ENCODE measurements around the gene CD247. TPM values are rescaled to one million over a fixed set of nuclear protein-coding genes. Genes with fewer than 3 reads are reported as not detected.

CD247 gene
- total and polyA plus RNA-seq, 9 of the 15 experiments (the other 6 are each of a cell fraction or from before 2014, with no cell fraction given): 0.08 to 0.42 (median 0.28) TPM; not detected in 5

DNA sequence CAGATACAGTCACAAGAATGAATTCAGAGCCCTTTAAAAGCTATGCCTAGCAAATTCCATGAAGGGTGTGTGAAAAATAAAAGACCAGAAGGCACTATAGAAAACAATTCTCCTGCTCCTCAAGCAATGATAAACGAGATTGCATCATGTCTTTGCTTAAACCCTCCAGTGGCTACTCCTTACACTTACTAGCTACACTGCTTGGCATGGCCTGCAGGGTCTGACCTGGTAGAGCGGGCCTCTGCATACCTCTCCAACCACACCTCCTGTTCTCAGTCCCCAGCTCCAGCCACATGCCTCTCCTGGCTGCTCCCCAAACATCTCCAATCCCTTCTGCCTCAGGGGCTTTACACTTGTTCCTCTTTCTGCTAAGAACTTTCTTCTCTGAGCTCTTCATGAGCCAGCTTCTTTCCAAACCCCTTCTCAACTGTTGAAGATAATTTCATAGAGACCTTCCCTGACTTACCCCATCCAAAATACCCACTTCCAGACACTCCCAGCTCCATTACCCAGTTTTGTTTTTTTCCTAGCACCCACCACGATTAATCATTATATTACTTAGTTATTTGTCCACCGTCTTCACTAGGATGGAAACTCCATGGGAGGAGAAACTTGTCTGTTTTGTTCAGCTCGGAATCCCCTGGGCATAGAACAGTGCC, 46.4 kb upstream of the CD247 start (continued):
- TF ChIP-seq, protein P1, sequence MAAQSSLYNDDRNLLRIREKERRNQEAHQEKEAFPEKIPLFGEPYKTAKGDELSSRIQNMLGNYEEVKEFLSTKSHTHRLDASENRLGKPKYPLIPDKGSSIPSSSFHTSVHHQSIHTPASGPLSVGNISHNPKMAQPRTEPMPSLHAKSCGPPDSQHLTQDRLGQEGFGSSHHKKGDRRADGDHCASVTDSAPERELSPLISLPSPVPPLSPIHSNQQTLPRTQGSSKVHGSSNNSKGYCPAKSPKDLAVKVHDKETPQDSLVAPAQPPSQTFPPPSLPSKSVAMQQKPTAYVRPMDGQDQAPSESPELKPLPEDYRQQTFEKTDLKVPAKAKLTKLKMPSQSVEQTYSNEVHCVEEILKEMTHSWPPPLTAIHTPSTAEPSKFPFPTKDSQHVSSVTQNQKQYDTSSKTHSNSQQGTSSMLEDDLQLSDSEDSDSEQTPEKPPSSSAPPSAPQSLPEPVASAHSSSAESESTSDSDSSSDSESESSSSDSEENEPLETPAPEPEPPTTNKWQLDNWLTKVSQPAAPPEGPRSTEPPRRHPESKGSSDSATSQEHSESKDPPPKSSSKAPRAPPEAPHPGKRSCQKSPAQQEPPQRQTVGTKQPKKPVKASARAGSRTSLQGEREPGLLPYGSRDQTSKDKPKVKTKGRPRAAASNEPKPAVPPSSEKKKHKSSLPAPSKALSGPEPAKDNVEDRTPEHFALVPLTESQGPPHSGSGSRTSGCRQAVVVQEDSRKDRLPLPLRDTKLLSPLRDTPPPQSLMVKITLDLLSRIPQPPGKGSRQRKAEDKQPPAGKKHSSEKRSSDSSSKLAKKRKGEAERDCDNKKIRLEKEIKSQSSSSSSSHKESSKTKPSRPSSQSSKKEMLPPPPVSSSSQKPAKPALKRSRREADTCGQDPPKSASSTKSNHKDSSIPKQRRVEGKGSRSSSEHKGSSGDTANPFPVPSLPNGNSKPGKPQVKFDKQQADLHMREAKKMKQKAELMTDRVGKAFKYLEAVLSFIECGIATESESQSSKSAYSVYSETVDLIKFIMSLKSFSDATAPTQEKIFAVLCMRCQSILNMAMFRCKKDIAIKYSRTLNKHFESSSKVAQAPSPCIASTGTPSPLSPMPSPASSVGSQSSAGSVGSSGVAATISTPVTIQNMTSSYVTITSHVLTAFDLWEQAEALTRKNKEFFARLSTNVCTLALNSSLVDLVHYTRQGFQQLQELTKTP (IDR thresholded peaks at IDR 0.05; ENCODE audit: low read depth in 1 of 2, partially characterized antibody in 2 of 2): peak in 1 of 2 experiments; percentile 8
- TF ChIP-seq ZSCAN32 (CRISPR knock-in tag; IDR thresholded peaks at IDR 0.05) (peak; percentile 83), ZNF197 (CRISPR knock-in tag; IDR thresholded peaks at IDR 0.05; ENCODE audit: low read depth) (peak; percentile 37; the same call in 1 of the 2 replicates), SMARCA4 (IDR thresholded peaks at IDR 0.05) (peak; percentile 27; the same call in 1 of the 2 replicates), MCM5 (IDR thresholded peaks at IDR 0.05; ENCODE audit: low read depth) (no peak), TRIM24 (IDR thresholded peaks at IDR 0.05) (peak in 1 of 2 experiments; percentile 33; a peak in 2 of 4 replicates), EGR1 (conservative IDR thresholded peaks at IDR 0.05) (no peak), ZNF311 (CRISPR knock-in tag; IDR thresholded peaks at IDR 0.05) (peak; percentile 60; the same call in 1 of the 2 replicates), L3MBTL2 (IDR thresholded peaks at IDR 0.05) (peak; percentile 59)
- TF ChIP-seq, protein P2, sequence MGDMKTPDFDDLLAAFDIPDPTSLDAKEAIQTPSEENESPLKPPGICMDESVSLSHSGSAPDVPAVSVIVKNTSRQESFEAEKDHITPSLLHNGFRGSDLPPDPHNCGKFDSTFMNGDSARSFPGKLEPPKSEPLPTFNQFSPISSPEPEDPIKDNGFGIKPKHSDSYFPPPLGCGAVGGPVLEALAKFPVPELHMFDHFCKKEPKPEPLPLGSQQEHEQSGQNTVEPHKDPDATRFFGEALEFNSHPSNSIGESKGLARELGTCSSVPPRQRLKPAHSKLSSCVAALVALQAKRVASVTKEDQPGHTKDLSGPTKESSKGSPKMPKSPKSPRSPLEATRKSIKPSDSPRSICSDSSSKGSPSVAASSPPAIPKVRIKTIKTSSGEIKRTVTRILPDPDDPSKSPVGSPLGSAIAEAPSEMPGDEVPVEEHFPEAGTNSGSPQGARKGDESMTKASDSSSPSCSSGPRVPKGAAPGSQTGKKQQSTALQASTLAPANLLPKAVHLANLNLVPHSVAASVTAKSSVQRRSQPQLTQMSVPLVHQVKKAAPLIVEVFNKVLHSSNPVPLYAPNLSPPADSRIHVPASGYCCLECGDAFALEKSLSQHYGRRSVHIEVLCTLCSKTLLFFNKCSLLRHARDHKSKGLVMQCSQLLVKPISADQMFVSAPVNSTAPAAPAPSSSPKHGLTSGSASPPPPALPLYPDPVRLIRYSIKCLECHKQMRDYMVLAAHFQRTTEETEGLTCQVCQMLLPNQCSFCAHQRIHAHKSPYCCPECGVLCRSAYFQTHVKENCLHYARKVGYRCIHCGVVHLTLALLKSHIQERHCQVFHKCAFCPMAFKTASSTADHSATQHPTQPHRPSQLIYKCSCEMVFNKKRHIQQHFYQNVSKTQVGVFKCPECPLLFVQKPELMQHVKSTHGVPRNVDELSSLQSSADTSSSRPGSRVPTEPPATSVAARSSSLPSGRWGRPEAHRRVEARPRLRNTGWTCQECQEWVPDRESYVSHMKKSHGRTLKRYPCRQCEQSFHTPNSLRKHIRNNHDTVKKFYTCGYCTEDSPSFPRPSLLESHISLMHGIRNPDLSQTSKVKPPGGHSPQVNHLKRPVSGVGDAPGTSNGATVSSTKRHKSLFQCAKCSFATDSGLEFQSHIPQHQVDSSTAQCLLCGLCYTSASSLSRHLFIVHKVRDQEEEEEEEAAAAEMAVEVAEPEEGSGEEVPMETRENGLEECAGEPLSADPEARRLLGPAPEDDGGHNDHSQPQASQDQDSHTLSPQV (IDR thresholded peaks at IDR 0.05): 0 out of 2 replicates have a peak, but pooled peaks have one; percentile 62
- TF ChIP-seq, protein P3, sequence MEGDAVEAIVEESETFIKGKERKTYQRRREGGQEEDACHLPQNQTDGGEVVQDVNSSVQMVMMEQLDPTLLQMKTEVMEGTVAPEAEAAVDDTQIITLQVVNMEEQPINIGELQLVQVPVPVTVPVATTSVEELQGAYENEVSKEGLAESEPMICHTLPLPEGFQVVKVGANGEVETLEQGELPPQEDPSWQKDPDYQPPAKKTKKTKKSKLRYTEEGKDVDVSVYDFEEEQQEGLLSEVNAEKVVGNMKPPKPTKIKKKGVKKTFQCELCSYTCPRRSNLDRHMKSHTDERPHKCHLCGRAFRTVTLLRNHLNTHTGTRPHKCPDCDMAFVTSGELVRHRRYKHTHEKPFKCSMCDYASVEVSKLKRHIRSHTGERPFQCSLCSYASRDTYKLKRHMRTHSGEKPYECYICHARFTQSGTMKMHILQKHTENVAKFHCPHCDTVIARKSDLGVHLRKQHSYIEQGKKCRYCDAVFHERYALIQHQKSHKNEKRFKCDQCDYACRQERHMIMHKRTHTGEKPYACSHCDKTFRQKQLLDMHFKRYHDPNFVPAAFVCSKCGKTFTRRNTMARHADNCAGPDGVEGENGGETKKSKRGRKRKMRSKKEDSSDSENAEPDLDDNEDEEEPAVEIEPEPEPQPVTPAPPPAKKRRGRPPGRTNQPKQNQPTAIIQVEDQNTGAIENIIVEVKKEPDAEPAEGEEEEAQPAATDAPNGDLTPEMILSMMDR (IDR thresholded peaks at IDR 0.05 in 2 of 3, conservative IDR thresholded peaks at IDR 0.05 in 1 of 3; ENCODE audit: insufficient read depth in 2 of 3, low read depth in 1 of 3, low read length in 3 of 3): 0 out of 6 replicates have a peak, but pooled peaks of 1 of the 3 experiments have one; percentile 2
